Right cardiac atrium (tissue), 5 donors: ENCODE results near the gene KDSR. TPM values are rescaled to one million over a fixed set of nuclear protein-coding genes. Genes with fewer than 3 reads are reported as not detected.
A peak's percentile ranks its signal among the peaks of the same experiment; 100 is the strongest.

Source experiments
- ATAC-seq, 2 donors: fragments of 200-7000 bp; cut with Tn5 transposase; one replicate each; pipeline versions ENCODE4 v1.8.0 to v1.9.1; 2020; ENCODE audit warnings: moderate library complexity in 2 of 2, mild to moderate bottlenecking in 1 of 2
- DNase-seq, 3 donors: peaks; one replicate each; pipeline ENCODE4 v3.0.0-alpha.2; 2020
- H3K27ac ChIP-seq: one replicate; pipeline ENCODE4 v1.5.1; 2013; ENCODE audit warnings: mild to moderate bottlenecking, low read length, control low read depth, moderate library complexity
- H3K27me3 ChIP-seq: one replicate; pipeline ENCODE4 v1.6.1; 2013; ENCODE audit not compliant: control insufficient read depth, insufficient read depth
- H3K4me1 ChIP-seq: one replicate; pipeline ENCODE4 v1.6.1; 2013; ENCODE audit warnings: low read length; ENCODE audit not compliant: control insufficient read depth, insufficient read depth
- H3K4me3 ChIP-seq: one replicate; pipeline ENCODE4 v1.5.1; 2013; ENCODE audit warnings: low read length, control low read depth
- H3K9me3 ChIP-seq: one replicate; pipeline ENCODE4 v1.6.1; 2013; ENCODE audit warnings: low read length; ENCODE audit not compliant: control insufficient read depth
- WGBS: extraction: QIAGEN DNeasy Blood & Tissue Kit; methylation state at CpG from one replicate; pipeline ENCODE4 v1.1.7; 2013; 5-methylcytosine and 5-hydroxymethylcytosine counted together
- intact Hi-C, 4 donors: fragments of 100-400 bp; cut with DNase I; formaldehyde crosslinking; loops; one replicate each; pipeline versions ENCODE4 v1.11.0 to v1.14.0; 2022 to 2023
- polyA plus RNA-seq: library from polyadenylated mRNA; stranded (reverse); fragments of 200-250 nt; gene quantifications from one replicate; pipeline ENCODE4 v1.2.3, GENCODE V29; 2013
- total RNA-seq, 4 donors: library from RNA; stranded (reverse); fragmentation: NEBNext Ultra II Directional; extraction: Animal tissue kit (Norgen Biotek cat#: 25700); gene quantifications; one replicate each; pipeline ENCODE4 v1.2.1, GENCODE V29; 2021
- donor health status: healthy with polysubstance abuse.
- donor health status: DM: no; HTN: yes; CAD: no.
- donor health status: DM: no; HTN: no; CAD: no.
- donor health status: DM: no; HTN: yes; CAD: no; lungs with severe emphysema.
- donor health status: DM: yes; HTN: yes; CAD: no.

The KDSR gene
- total and polyA plus RNA-seq, 5 donors, result 21.8 to 49.9 (median 48.4) TPM

DNA sequence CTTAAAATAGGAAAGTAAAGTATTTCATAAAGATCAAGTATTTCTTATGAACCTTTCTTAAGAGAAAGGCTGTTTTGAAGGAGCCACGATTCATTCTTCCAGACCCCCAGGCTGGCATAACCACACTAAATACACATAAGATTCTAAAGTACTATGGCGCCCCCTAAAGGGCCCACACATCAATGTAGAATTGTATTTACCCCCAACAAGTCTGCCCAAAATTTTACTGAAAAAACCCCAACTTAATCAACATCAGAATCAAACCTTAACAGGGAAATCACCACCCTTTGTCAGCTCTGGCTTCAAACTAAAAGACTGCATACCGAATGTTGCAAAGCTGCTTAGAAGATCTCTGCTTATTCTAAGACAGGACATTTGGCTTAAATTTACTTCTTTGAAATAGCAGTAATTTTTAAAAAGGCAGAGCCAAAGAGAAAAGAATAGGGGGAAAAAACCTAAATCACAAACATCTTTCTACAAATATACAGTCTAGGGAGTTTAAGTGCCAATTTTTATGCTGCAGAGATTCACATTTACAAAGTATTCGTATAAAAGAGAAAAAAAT is 27.0 kb downstream of the KDSR start:
- Histone ChIP-seq H3K27me3 (no peaks in the 10 kb centered on the region), H3K4me3 (no peak overlapping the region), H3K27ac (no peak overlapping the region), H3K9me3 (no peaks in the 10 kb centered on the region), H3K4me1 (peaks cover 1% of the 10 kb centered on the region)
- ATAC-seq (no peak), DNase-seq (no peak)
- WGBS, result 45% methylated on average over 4 of the region's 4 CpGs
- intact Hi-C loops, result loop anchor here in 3 of 4 donors (5.0 to 10.0 kb wide), 2 partner anchors 95 to 97 kb away; no protein-coding TSS in a partner anchor

DNA sequence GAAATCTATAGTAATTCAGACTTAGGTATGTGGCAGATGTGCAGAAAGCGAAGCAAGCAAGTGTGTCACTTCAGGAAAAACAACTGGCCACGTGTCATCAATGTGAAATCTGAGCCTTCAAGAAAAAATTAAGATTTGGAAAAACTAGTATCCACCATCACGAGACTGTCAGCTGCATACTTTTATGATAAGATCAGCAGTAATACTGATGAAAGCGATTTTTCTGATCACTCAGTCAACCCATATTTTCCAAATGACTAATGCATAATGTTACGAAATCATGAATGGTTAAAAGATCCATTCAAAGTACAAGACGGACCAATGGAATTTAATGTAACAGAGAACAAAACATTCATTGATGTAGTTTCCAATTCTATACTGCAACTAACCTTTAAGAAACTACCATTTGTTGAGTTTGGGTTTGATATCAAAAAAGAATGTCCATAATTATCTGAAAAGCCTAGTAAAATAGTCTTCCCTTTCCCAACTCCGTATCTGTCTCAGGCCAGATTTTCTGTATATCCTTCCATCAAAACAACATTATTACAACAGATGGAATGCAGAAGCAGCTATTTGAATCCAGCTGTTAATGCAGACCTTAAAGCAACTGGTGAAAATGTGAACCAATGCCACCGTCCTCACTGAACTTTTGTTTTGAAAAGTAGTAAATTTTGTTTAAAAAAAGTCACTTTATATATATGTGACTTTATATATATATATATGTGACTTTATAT is 30.5 kb downstream of the KDSR start:
- Histone ChIP-seq H3K4me1 (no peaks in the 10 kb centered on the region), H3K27ac (no peak overlapping the region), H3K4me3 (no peak overlapping the region), H3K9me3 (no peaks in the 10 kb centered on the region), H3K27me3 (no peaks in the 10 kb centered on the region)
- intact Hi-C loops, result no loop called here
- DNase-seq (no peak), ATAC-seq (no peak)
- WGBS, result 61% methylated on average over 8 of the region's 8 CpGs

DNA sequence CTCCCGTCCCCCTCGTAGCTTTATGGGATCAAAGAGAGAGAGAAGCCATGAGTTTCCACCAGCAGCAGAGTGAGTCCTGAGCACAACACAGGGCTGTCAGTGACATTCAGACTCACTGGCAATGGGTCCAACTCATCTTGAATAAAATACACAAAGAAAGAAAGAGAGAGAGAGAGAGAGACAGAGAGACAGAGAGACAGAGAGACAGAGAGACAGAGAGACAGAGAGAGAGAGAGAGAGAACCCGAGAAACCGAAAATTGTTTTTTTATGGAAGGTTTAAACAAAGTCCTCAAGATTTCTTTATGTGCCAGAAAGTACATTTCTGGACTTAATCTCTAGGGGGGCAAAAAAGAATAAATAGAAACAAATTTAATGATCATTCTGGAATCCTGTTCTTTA is 35.9 kb downstream of the KDSR start:
- DNase-seq (no peak), ATAC-seq (no peak)
- Histone ChIP-seq H3K27ac (no peak overlapping the region), H3K9me3 (no peaks in the 10 kb centered on the region), H3K27me3 (no peaks in the 10 kb centered on the region), H3K4me1 (no peaks in the 10 kb centered on the region), H3K4me3 (no peak overlapping the region)
- WGBS, result 85% methylated on average over 4 of the region's 4 CpGs
- intact Hi-C loops, result no loop called here

DNA sequence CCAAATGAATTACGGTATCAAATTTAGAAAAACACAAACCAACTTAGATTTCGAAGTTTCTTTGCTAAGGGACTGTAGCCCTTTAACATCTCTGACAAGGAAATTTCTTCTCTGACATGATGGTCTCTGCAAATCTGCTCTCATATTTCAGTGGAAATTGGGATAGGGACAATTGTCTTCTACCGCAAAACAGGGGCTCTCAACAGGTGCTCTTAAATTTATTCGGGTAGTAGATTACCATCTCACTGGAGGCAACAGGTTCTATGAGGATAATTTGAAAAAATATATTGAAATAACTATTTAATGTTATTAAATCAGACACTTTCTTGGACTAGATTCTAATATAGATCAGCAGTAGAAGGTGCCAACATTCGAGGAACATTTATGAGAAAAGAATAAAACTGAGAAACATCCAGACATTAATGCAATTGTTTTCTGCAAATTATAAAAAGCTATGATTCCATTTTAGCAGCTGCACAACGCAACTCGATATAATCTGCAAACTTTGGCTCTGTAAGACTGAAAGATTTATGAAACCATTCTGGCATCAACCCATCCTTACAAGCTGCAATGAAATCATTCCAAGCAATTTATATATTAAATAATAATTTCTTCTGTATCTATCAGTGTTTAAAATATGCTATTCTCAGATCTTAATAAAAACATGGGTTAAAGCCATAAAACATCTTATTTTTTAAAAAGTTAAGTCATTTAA is 37.4 kb downstream of the KDSR start:
- Histone ChIP-seq H3K27me3 (no peaks in the 10 kb centered on the region), H3K4me3 (no peak overlapping the region), H3K4me1 (no peaks in the 10 kb centered on the region), H3K9me3 (no peaks in the 10 kb centered on the region), H3K27ac (no peak overlapping the region)
- 70% methylated on average over 7 of the region's 7 CpGs for WGBS
- intact Hi-C loops, result no loop called here
- no peak for DNase-seq
- ATAC-seq, result no peak

DNA sequence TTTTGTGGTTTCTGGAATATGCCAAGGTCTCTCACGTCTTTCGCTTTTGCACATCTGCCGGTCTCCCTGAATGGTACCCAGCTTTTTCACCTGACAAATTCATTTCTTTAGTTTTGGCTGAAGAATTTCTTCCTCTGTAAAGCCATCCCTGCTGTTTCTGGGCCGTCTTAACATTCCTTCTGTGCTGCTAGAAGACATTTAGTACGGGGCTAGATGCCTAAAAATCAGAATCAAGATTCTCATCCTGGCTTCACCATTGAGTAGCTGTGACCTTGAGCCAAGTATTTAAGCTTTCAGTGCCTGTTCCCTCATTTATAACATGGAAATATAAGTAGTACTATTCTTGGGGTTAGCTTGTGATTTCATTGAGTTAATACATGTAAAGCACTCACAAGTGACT is 41.0 kb downstream of the KDSR start:
- Histone ChIP-seq H3K4me1 (peaks cover 2% of the 10 kb centered on the region), H3K9me3 (no peaks in the 10 kb centered on the region), H3K4me3 (no peak overlapping the region), H3K27ac (no peak overlapping the region), H3K27me3 (no peaks in the 10 kb centered on the region)
- intact Hi-C loops, result no loop called here
- WGBS, result 81% methylated on average over 5 of the region's 5 CpGs
- no peak for DNase-seq
- ATAC-seq, result no peak

DNA sequence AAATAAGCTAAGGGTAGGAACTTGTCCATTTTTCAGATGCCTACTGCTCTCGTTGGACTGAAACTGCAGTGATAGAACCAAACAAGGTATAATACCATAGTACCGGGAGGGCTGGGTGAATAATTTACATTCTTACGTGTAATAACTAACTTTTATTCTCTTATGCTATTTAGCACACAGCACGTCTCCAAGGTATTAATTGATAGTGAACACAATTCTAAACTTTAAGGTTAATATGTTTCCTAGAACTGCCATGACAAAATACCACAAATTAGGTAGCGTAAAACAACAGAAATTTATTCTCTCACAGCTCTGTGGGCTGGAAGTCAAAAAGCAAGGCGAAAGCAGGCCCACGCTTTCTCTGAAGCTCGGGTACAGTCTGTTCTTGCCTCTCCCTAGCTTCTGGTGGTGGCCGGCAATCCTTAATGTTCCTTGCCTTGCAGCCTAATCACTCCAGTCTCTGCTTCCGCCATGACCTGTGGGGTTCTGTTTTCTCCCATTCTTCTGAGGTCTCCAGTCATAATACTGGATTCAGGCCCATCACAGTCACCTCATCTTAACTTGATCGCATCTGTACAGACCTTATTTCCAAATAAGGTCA is 41.8 kb downstream of the KDSR start:
- Histone ChIP-seq H3K4me1 (peaks cover 2% of the 10 kb centered on the region), H3K27ac (no peak overlapping the region), H3K27me3 (no peaks in the 10 kb centered on the region), H3K4me3 (no peak overlapping the region), H3K9me3 (no peaks in the 10 kb centered on the region)
- DNase-seq (no peak), ATAC-seq (no peak)
- 93% methylated on average over 11 of the region's 11 CpGs for WGBS
- intact Hi-C loops, result no loop called here

DNA sequence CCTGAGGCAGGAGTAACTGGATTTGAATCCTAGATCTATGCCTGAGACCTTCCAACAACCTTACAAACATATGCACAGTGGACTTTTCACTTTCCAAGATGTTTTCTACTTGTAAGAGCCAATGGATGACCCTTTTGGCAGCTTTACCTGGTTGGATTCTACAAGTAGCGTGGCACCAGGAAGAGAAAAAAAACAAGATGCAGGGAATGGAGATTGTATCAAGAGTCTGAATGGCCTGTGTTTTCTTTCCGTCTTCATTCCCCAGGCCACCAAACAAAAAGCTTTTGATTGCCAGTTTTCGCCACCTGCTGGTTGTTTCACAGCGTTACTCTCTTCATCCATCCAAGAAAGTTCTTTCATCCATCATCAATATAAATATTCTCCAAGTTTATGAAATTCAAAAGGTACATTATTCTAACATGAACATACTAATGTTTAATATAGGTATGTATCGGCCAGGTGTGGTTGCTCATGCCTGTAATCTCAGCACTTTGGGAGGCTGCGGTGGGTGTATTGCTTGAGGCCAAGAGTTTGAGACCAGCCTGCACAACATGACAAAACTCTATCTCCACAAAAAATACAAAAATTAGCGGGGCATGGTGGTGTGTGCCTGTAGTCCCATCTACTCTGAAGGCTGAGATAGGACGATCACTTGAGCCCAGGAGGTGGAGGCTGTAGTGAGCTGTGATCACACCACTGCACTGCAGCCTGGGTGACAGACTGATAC is 43.9 kb downstream of the KDSR start:
- Histone ChIP-seq H3K27me3 (no peaks in the 10 kb centered on the region), H3K27ac (peak overlapping the region; percentile 46), H3K9me3 (no peaks in the 10 kb centered on the region), H3K4me1 (peaks cover 4% of the 10 kb centered on the region), H3K4me3 (no peak overlapping the region)
- DNase-seq (peak in 2 of 3 donors; percentile 35 to 63), ATAC-seq (peak in 1 of 2 donors; percentile 46)
- 27% methylated on average over 8 of the region's 8 CpGs for WGBS
- intact Hi-C loops, result loop anchor here (2.0 to 5.0 kb wide), 5 partner anchors 114 to 306 kb away; no protein-coding TSS in a partner anchor

DNA sequence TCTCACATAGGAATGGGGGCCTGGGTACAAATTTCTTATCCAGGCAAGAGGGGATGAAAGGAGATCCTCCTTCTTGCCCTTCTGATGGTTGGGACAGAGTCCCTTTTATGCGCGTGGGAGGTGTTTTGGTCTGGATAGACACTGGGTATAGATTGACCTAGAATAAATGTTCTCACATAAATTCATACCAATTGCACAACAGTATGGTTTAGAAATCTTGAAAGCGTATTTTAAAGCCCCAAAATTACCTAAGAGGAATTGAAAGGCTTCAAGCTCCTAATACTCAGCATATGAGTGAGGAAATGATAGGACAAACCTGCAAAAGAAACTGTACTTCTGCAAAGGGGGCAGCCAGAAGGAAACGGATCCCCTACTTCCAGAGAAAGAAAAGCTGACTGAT is 44.8 kb downstream of the KDSR start:
- H3K4me3 ChIP-seq, result no peak overlapping the region
- no peak for ATAC-seq
- WGBS, result 80% methylated on average over 4 of the region's 4 CpGs
- peaks cover 8% of the 10 kb centered on the region for H3K4me1 ChIP-seq
- DNase-seq, result no peak
- intact Hi-C loops, result loop anchor here (2.0 to 5.0 kb wide), 5 partner anchors 115 to 305 kb away; no protein-coding TSS in a partner anchor
- H3K27ac ChIP-seq, result no peak overlapping the region
- H3K9me3 ChIP-seq, result no peaks in the 10 kb centered on the region
- H3K27me3 ChIP-seq, result no peaks in the 10 kb centered on the region

DNA sequence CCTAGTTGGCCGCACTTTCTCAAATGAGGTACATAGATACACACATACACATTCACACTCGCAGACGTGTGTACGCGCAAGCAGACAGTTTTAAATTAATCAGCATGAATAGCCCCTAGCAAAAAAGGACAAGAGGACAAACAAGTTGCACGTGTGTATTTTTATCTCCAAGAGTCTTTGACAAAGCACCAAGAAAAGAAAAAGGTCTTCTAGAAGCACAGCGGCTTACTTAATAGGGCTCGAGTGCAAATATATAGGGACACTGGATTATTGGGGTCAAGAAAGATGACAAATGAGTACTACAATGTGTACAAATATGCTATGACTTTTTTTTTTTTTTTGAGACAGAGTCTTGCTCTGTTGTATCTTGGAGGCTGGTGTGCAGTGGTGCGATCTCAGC is 45.7 kb downstream of the KDSR start:
- no peak overlapping the region for H3K4me3 ChIP-seq
- no peak for ATAC-seq
- no peaks in the 10 kb centered on the region for H3K27me3 ChIP-seq
- peaks cover 8% of the 10 kb centered on the region for H3K4me1 ChIP-seq
- H3K9me3 ChIP-seq, result no peaks in the 10 kb centered on the region
- WGBS, result 86% methylated on average over 9 of the region's 9 CpGs
- no peak for DNase-seq
- intact Hi-C loops, result loop anchor here (5.0 kb wide), 3 partner anchors 116 to 304 kb away; no protein-coding TSS in a partner anchor
- no peak overlapping the region for H3K27ac ChIP-seq

DNA sequence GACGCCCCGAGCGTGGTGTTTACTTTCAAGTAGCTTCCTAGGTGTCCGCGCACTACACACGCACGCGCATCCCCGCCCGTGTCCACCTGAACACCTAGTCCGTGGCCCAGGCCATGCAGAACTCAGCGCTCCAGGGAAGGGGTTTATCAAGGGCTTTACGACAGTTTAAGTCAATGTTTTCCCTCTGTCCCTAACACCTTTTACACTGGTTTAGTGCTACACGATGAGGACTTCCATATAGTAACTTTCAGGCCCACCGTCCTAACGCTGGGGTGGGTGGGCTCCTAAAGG is 46.1 kb downstream of the KDSR start:
- no peaks in the 10 kb centered on the region for H3K9me3 ChIP-seq
- H3K4me1 ChIP-seq, result peaks cover 8% of the 10 kb centered on the region
- peak overlapping the region; percentile 25 for H3K27ac ChIP-seq
- peak in 1 of 3 donors; percentile 38 for DNase-seq
- intact Hi-C loops, result loop anchor here (5.0 kb wide), 3 partner anchors 116 to 304 kb away; no protein-coding TSS in a partner anchor
- 59% methylated on average over 16 of the region's 16 CpGs for WGBS
- ATAC-seq, result no peak
- no peaks in the 10 kb centered on the region for H3K27me3 ChIP-seq
- H3K4me3 ChIP-seq, result peak overlapping the region; percentile 100
